Neuronal stem cell (in vitro differentiated cells): ENCODE data around the gene SLC2A9.

Experiments
- DNase-seq: peaks from one replicate; pipeline ENCODE4 v3.0.0-alpha.2; 2013; ENCODE audit warnings: low spot score
- H2AFZ ChIP-seq: one replicate; pipeline ENCODE4 v1.6.1; 2013; ENCODE audit warnings: mild to moderate bottlenecking, low read length, inconsistent platforms
- H2AK5ac ChIP-seq: 2 replicates; pipeline ENCODE4 v1.6.1; 2013; ENCODE audit warnings: low read depth, mild to moderate bottlenecking, inconsistent platforms, low read length, moderate library complexity, mixed read lengths
- H2BK120ac ChIP-seq: 2 replicates; pipeline ENCODE4 v1.6.1; 2013; ENCODE audit warnings: low read depth, mild to moderate bottlenecking, inconsistent platforms, low read length, moderate library complexity, mixed read lengths
- H2BK12ac ChIP-seq: one replicate; pipeline ENCODE4 v1.6.1; 2013; ENCODE audit warnings: low read length, inconsistent platforms
- H2BK15ac ChIP-seq: 2 replicates; pipeline ENCODE4 v1.6.1; 2013; ENCODE audit warnings: mild to moderate bottlenecking, low read length, inconsistent platforms, mixed read lengths
- H2BK5ac ChIP-seq: one replicate; pipeline ENCODE4 v1.6.1; 2013; ENCODE audit warnings: inconsistent platforms, mild to moderate bottlenecking, low read length, moderate library complexity
- H3K14ac ChIP-seq: one replicate; pipeline ENCODE4 v1.6.1; 2013; ENCODE audit warnings: low read length, inconsistent platforms
- H3K18ac ChIP-seq: 2 replicates; pipeline ENCODE4 v1.6.1; 2013; ENCODE audit warnings: low read length, inconsistent platforms
- H3K23ac ChIP-seq: 2 replicates; pipeline ENCODE4 v1.6.1; 2013; ENCODE audit warnings: low read depth, mild to moderate bottlenecking, mixed read lengths, low read length, inconsistent platforms; ENCODE audit not compliant: poor library complexity
- H3K27ac ChIP-seq: replicated peaks from 3 replicates; pipeline ENCODE4 v1.5.1; 2013; ENCODE audit warnings: low read length, inconsistent platforms
- H3K27me3 ChIP-seq, 3 experiments: 2 replicates each; pipeline ENCODE4 v1.6.1; 2013; ENCODE audit warnings: low read length in 3 of 3, mild to moderate bottlenecking in 2 of 3, inconsistent platforms in 1 of 3, low read depth in 1 of 3, mixed read lengths in 1 of 3, moderate library complexity in 1 of 3; ENCODE audit not compliant: control insufficient read depth in 3 of 3, insufficient read depth in 3 of 3
- H3K36me3 ChIP-seq, 2 donors: replicated peaks in 1 of 2; 2 replicates each; pipeline ENCODE4 v1.6.1; 2013; ENCODE audit warnings: low read length in 2 of 2; ENCODE audit not compliant: control insufficient read depth in 2 of 2, insufficient read depth in 2 of 2
- H3K4ac ChIP-seq: 2 replicates; pipeline ENCODE4 v1.6.1; 2013; ENCODE audit warnings: inconsistent platforms, mild to moderate bottlenecking, low read length, moderate library complexity
- H3K4me1 ChIP-seq, 2 donors: 1 replicate in 1 of 2; 2 replicates in 1 of 2; pipeline ENCODE4 v1.6.1; 2013; ENCODE audit warnings: low read length in 2 of 2, low read depth in 1 of 2; ENCODE audit not compliant: control insufficient read depth in 2 of 2, insufficient read depth in 1 of 2
- H3K4me2 ChIP-seq: one replicate; pipeline ENCODE4 v1.6.1; 2013; ENCODE audit warnings: mild to moderate bottlenecking, low read length, inconsistent platforms; ENCODE audit not compliant: insufficient read depth, poor library complexity, severe bottlenecking
- H3K4me3 ChIP-seq, 2 donors: 2 replicates each; pipeline ENCODE4 v1.5.1; 2013; ENCODE audit warnings: low read length in 2 of 2, mild to moderate bottlenecking in 2 of 2, inconsistent platforms in 1 of 2, moderate library complexity in 1 of 2
- H3K79me1 ChIP-seq: one replicate; pipeline ENCODE4 v1.6.1; 2013; ENCODE audit warnings: low read depth, mild to moderate bottlenecking, inconsistent platforms, low read length, moderate library complexity
- H3K9ac ChIP-seq: one replicate; pipeline ENCODE4 v1.6.1; 2013; ENCODE audit warnings: mild to moderate bottlenecking, low read depth, low read length, inconsistent platforms; ENCODE audit not compliant: poor library complexity
- H3K9me3 ChIP-seq, 2 donors: replicated peaks in 1 of 2; 2 replicates each; pipeline versions ENCODE3 to v1.6.1; 2013; ENCODE audit warnings: low read length in 2 of 2, mild to moderate bottlenecking in 2 of 2, inconsistent platforms in 1 of 2, low read depth in 1 of 2, mixed read lengths in 1 of 2, moderate library complexity in 1 of 2; ENCODE audit not compliant: control insufficient read depth in 2 of 2, insufficient read depth in 1 of 2
- H4K8ac ChIP-seq: one replicate; pipeline ENCODE4 v1.6.1; 2013; ENCODE audit warnings: low read depth, mild to moderate bottlenecking, inconsistent platforms, low read length, moderate library complexity
- H4K91ac ChIP-seq: one replicate; pipeline ENCODE4 v1.6.1; 2013; ENCODE audit warnings: low read length, low read depth, mild to moderate bottlenecking, inconsistent platforms; ENCODE audit not compliant: poor library complexity
- WGBS, 2 donors: extraction: QIAGEN DNeasy Blood & Tissue Kit; methylation state at CpG; one replicate each; pipeline ENCODE4 v1.1.7; 2013; ENCODE audit warnings: missing lambda C conversion rate in 2 of 2, mixed read lengths in 1 of 2; ENCODE audit not compliant: insufficient read length in 2 of 2, insufficient replicate concordance in 1 of 2; ENCODE audit errors: extremely low coverage in 2 of 2; 5-methylcytosine and 5-hydroxymethylcytosine counted together

SLC2A9 gene

GRCh38 chr4:9949573-9949972, 71.7 kb downstream of the SLC2A9 start:
- no peak overlapping the region for H3K27ac ChIP-seq
- no peak overlapping the region for H2AFZ ChIP-seq
- DNase-seq: no peak

GRCh38 chr4:9947168-9948062, 73.9 kb downstream of the SLC2A9 start:
- Histone ChIP-seq H4K8ac (no peak overlapping the region), H2BK12ac (no peak overlapping the region), H3K23ac (no peak overlapping the region), H2BK5ac (no peak overlapping the region), H2BK15ac (no peak overlapping the region), H3K4me3 (no peak overlapping the region), H3K18ac (no peak overlapping the region), H3K27me3 (no peaks in the 10 kb centered on the region), H3K9me3 (no peaks in the 10 kb centered on the region), H2AK5ac (no peak overlapping the region), H3K14ac (no peak overlapping the region), H2AFZ (no peak overlapping the region), H3K4ac (no peak overlapping the region), H2BK120ac (no peak overlapping the region), H3K9ac (no peak overlapping the region), H3K4me1 (peaks cover 5% of the 10 kb centered on the region in 2 donors), H3K79me1 (no peaks in the 10 kb centered on the region), H3K27ac (no peak overlapping the region), H4K91ac (no peak overlapping the region), H3K36me3 (no peaks in the 10 kb centered on the region), H3K4me2 (no peak overlapping the region)
- WGBS, 2 donors: no CpG with 5 or more reads among the region's 10 CpGs
- DNase-seq: no peak

More at GRCh38 chr4:9949573-9949972, 71.7 kb downstream of the SLC2A9 start:
- H3K9ac ChIP-seq: no peak overlapping the region
- no peaks in the 10 kb centered on the region for H3K79me1 ChIP-seq
- no peak overlapping the region for H3K23ac ChIP-seq
- H3K4me2 ChIP-seq: no peak overlapping the region
- no CpG with 5 or more reads among the region's 2 CpGs for WGBS, 2 donors
- no peaks in the 10 kb centered on the region for H3K27me3 ChIP-seq
- no peak overlapping the region for H2BK5ac ChIP-seq
- no peak overlapping the region for H2BK12ac ChIP-seq
- H3K9me3 ChIP-seq: no peaks in the 10 kb centered on the region
- no peak overlapping the region for H2BK120ac ChIP-seq
- peaks cover 5% of the 10 kb centered on the region in 2 donors for H3K4me1 ChIP-seq
- no peak overlapping the region for H3K14ac ChIP-seq
- no peak overlapping the region for H3K4me3 ChIP-seq
- H4K8ac ChIP-seq: no peak overlapping the region
- H4K91ac ChIP-seq: no peak overlapping the region
- H2AK5ac ChIP-seq: no peak overlapping the region
- no peaks in the 10 kb centered on the region for H3K36me3 ChIP-seq
- no peak overlapping the region for H3K18ac ChIP-seq
- no peak overlapping the region for H3K4ac ChIP-seq
- H2BK15ac ChIP-seq: no peak overlapping the region

GRCh38 chr4:9946170-9946569, 75.1 kb downstream of the SLC2A9 start:
- no peak overlapping the region for H4K91ac ChIP-seq
- no peak overlapping the region for H2AFZ ChIP-seq
- no peak overlapping the region for H4K8ac ChIP-seq
- H3K4me1 ChIP-seq: peaks cover 5% of the 10 kb centered on the region in 2 donors
- WGBS, 2 donors: no CpG with 5 or more reads among the region's 2 CpGs
- H3K4ac ChIP-seq: no peak overlapping the region
- no peaks in the 10 kb centered on the region for H3K9me3 ChIP-seq
- no peak overlapping the region for H2BK5ac ChIP-seq
- DNase-seq: no peak
- H3K4me2 ChIP-seq: no peak overlapping the region
- no peak overlapping the region for H3K18ac ChIP-seq
- H2BK120ac ChIP-seq: no peak overlapping the region
- no peak overlapping the region for H3K27ac ChIP-seq
- H2BK12ac ChIP-seq: no peak overlapping the region
- H3K4me3 ChIP-seq: no peak overlapping the region
- no peaks in the 10 kb centered on the region for H3K27me3 ChIP-seq
- H3K36me3 ChIP-seq: no peaks in the 10 kb centered on the region
- no peak overlapping the region for H3K14ac ChIP-seq
- H3K23ac ChIP-seq: no peak overlapping the region
- no peak overlapping the region for H2AK5ac ChIP-seq
- no peak overlapping the region for H3K9ac ChIP-seq
- H2BK15ac ChIP-seq: no peak overlapping the region
- H3K79me1 ChIP-seq: no peaks in the 10 kb centered on the region

- H2BK15ac ChIP-seq: no peak overlapping the region
- no CpG with 5 or more reads among the region's 13 CpGs for WGBS, 2 donors
- no peak overlapping the region for H2BK120ac ChIP-seq
- no peak overlapping the region for H4K91ac ChIP-seq
- H3K23ac ChIP-seq: no peak overlapping the region
- peaks cover 3 to 5% of the 10 kb centered on the region in 2 donors for H3K4me1 ChIP-seq
- no peaks in the 10 kb centered on the region for H3K79me1 ChIP-seq
- no peak overlapping the region for H3K9ac ChIP-seq
- H3K18ac ChIP-seq: no peak overlapping the region
- H3K27me3 ChIP-seq: no peaks in the 10 kb centered on the region
- H2AK5ac ChIP-seq: no peak overlapping the region
- no peaks in the 10 kb centered on the region for H3K36me3 ChIP-seq
- no peaks in the 10 kb centered on the region for H3K9me3 ChIP-seq
- H2BK12ac ChIP-seq: no peak overlapping the region
- no peak overlapping the region for H2AFZ ChIP-seq
- H3K4me2 ChIP-seq: no peak overlapping the region
- no peak overlapping the region for H3K4ac ChIP-seq
- no peak overlapping the region for H3K14ac ChIP-seq
- no peak overlapping the region for H2BK5ac ChIP-seq
- no peak overlapping the region for H3K27ac ChIP-seq
- H4K8ac ChIP-seq: no peak overlapping the region
- no peak overlapping the region for H3K4me3 ChIP-seq
- no peak for DNase-seq
These were observed 76.6 kb downstream of the SLC2A9 start for GRCh38 chr4:9944431-9945425.
